Activated CD4-positive, alpha-beta T cell treated with anti-CD3 and anti-CD28 coated beads for 4 hours (primary cell): ENCODE measurements around the gene UQCRQ.

Source experiments
- DNase-seq, 2 donors: peaks; one replicate each; pipeline ENCODE4 v3.0.0-alpha.2; 2020

The UQCRQ gene

DNA sequence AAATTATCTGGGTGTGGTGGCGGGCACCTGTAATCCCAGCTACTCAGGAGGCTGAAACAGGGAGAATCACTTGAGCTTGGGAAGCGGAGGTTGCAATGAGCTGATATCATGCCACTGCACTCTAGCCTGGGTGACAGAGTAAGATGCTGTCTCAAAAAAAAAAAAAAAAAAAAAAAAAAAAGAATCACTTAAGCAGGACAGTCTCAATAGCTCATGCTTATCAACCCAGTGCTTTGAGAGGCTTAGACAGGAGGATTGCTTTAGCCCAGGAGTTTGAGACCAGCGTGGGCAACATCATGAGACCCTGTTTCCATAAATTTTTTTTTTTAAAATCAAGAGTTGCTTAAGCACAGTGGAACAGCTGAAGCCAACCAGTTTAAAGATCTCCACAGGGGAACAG is 49.6 kb downstream of the UQCRQ start:
- DNase-seq = no peak
